GM18909 (cell line): ENCODE data around the gene NME8.
"Not testable (repeated sequence)": the region's sequence is repeated elsewhere in the genome, so short reads cannot be mapped to it uniquely, and the experiment has no call there.

ENCODE experiments used
- ATAC-seq: cut with Tn5 transposase; IDR thresholded peaks from one replicate; pipeline ENCODE4 v1.9.1; 2021; ENCODE audit warnings: mild to moderate bottlenecking; ENCODE audit not compliant: unreplicated experiment, poor library complexity

NME8 gene

GRCh38 chr7:37848297-37848696 lies at the start of gene NME8:
TSS of gene NME8 (plus strand) at chr7:37848597. CDS start at chr7:37850267, 1,670 bp downstream.
- no peak for ATAC-seq

GRCh38 chr7:37806152-37806551 lies 42.2 kb upstream of the NME8 start:
- no peak for ATAC-seq

- not testable (repeated sequence) for ATAC-seq
These were observed 36.2 kb upstream of the NME8 start for GRCh38 chr7:37812161-37812580.

- ATAC-seq = peak; percentile 84
These were observed 32.6 kb upstream of the NME8 start for GRCh38 chr7:37815671-37816371.

GRCh38 chr7:37816922-37817590 lies 31.3 kb upstream of the NME8 start:
- ATAC-seq = no peak

- no peak for ATAC-seq
These were observed 30.8 kb upstream of the NME8 start for GRCh38 chr7:37817591-37817960.

GRCh38 chr7:37817996-37818720 lies 30.2 kb upstream of the NME8 start:
- no peak for ATAC-seq

- peak; percentile 66 for ATAC-seq
These were observed 27.5 kb upstream of the NME8 start for GRCh38 chr7:37820708-37821468.

- no peak for ATAC-seq
These were observed 25.5 kb upstream of the NME8 start for GRCh38 chr7:37822946-37823345.

GRCh38 chr7:37823557-37823956 lies 24.8 kb upstream of the NME8 start:
- ATAC-seq = no peak

GRCh38 chr7:37825038-37825437 lies 23.4 kb upstream of the NME8 start:
- ATAC-seq = no peak

GRCh38 chr7:37826825-37827224 lies 21.6 kb upstream of the NME8 start:
- ATAC-seq = no peak

- ATAC-seq = no peak
These were observed 17.2 kb upstream of the NME8 start for GRCh38 chr7:37831244-37831643.

- peak; percentile 93 for ATAC-seq
These were observed 16.2 kb upstream of the NME8 start for GRCh38 chr7:37832194-37832593.

- ATAC-seq = no peak
These were observed 15.1 kb upstream of the NME8 start for GRCh38 chr7:37833107-37833817.

GRCh38 chr7:37833818-37834146 lies 14.6 kb upstream of the NME8 start:
- no peak for ATAC-seq

- ATAC-seq = no peak
These were observed 5.1 kb downstream of the NME8 start for GRCh38 chr7:37853468-37853867.

GRCh38 chr7:37882086-37882485 lies 33.7 kb downstream of the NME8 start:
- ATAC-seq = no peak

GRCh38 chr7:37893359-37893758 lies 45.0 kb downstream of the NME8 start:
- ATAC-seq = no peak

GRCh38 chr7:37894671-37895070 lies 46.3 kb downstream of the NME8 start:
- ATAC-seq = no peak
